Activated CD4-positive, alpha-beta T cell treated with anti-CD3 and anti-CD28 coated beads for 4 hours (primary cell): ENCODE data around the gene CCDC74B.
"Not testable (repeated sequence)": the region's sequence is repeated elsewhere in the genome, so short reads cannot be mapped to it uniquely, and the experiment has no call there.

ENCODE experiments used
- DNase-seq, 2 donors: peaks; one replicate each; pipeline ENCODE4 v3.0.0-alpha.2; 2020

The CCDC74B gene

DNA sequence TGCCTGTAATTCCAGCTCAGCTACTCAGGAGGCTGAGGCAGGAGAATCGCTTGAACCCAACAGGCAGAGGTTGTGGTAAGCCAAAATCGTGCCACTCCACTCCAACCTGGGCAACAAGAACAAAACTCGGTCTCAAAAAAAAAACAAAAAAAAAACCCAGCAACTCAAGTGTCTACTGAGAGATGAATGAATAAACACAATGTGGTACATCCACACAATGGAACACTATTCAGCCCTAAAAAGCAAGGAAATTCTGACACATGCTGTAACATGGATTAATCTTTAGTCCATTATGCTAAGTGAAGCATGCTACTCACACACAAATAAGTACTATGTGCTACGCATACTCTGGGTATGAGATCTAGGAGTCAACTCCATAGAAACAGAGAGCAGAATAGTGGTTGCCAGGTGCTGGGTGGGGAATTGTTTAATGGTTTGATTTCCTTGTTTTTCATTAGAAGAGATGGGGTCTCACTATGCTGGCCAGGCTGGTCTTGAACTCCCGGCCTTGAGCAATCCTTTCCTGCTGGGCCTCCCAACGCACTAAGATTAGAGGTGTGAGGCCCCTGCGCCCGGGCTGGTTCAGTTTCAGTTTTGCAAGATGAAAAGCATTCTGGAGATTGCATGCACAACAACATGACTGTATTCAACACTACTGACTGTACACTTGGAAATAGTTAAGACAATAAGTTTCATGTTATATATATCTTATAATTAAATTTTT is 20.5 kb upstream of the CCDC74B start:
- no peak for DNase-seq

- no peak for DNase-seq
Observed at GRCh38 chr2:130162968-130163367, 18.1 kb upstream of the CCDC74B start.

DNA sequence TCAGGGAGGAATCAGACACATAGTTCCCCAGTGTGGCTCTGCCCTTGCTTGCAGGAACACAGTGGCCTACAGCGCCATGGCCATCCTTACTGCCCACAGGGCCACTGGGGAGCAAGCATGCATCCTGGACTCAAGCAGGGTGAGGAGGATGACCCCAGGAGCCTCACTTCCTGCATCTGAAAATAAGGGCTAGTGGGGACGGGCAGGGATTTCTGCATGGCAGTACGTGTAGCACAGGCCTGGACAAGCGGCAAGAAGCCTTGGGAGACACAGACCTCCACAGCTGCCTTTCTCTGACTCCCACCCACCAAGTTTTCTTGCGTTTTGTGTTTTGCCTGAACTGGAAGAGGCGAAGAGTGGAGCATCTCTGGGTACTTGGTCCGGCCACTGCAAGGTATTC is 17.6 kb upstream of the CCDC74B start:
- DNase-seq = not testable (repeated sequence)

DNA sequence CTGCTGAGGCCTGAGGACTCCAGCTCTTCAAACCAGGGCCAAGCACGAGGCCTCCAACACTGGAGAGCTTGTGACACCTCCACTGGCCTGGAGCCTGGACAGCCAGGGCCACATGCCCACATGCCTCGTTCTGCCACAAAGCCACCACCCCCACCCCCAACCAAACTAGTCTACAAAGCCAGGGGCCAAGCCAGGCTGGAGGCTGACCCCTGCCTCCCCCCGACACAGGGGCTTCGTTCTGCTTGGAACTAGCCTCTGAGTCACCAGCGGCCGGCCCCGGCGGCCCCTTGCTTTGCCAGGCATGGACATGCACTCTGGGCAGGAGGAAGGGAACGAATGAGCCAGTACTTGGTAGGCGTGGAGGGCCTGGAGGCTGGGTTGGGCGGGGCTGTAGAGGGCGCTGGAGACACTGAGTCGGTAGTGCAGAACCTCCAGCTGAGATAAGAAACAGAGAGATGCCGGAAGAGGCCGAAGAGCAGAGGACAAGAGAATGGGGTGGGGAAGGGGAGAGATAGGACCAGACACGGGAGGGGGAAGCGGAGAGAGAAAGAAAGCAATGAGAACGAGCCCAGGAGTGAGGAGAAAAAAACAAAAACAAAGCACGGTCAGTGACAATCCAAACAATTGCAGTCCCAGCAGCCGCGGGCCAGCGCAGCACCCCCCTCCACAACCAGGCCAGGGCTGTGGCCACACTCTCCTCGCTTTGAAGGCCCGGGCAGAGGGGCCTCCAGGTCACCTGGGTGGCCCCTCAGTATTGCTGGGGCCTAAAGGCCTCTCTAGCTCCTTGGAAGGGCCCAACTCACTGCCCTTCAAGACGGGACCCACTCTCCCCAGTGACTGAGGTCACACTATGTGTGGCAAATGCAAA is 16.2 kb upstream of the CCDC74B start:
- DNase-seq = not testable (repeated sequence)

GRCh38 chr2:130160131-130160530 is 15.2 kb upstream of the CCDC74B start:
- DNase-seq = no peak

DNA sequence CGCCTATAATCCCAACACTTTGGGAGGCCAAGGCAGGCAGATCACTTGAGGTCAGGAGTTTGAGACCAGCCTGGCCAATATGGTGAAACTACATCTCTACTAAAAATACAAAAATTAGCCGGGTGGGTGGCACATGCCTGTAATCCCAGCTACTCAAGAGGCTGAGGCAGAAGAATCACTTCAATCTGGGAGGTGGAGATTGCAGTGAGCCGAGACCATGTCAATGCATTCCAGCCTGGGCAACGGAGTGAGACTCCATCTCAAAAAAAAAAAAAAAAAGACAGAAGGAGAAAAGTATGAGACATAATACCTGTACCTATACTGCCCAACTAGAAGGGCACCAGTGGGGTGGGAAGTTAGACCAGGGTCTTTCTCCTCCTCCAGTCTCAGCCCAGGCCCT is 14.5 kb upstream of the CCDC74B start:
- not testable (repeated sequence) for DNase-seq

- no peak for DNase-seq
Observed at GRCh38 chr2:130158631-130159030, 13.7 kb upstream of the CCDC74B start.

DNA sequence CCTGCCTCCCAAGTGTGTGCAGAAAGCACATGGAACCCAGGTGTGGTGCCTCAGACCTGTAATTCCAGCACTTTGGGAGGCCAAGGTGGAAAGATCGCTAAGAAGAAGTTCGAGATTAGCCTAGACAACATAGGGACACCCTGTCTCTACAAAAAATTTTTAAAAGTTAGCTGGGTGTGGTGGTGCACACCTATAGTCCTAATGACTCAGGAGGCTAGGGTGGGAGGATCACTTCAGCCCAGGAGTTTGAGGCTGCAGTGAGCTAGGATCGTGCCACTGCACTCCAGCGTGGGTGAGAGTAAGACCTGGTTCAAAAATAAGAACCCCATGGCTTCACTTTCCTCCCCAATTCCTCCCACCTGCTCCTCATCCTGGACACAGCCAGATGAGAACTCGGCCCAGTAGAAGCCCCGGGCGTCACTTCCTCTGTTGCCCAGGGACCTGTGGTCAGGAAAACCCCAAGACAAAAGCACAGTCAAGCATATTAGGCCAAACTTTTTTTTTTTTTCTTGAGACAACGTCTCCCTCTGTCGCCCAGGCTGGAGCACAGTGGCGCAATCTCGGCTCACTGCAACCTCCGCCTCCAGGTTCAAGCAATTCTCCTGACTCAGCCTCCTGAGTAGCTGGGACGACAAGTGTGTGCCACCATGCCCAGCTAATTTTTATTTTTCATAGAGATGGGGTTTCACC is 13.1 kb upstream of the CCDC74B start:
- DNase-seq = not testable (repeated sequence)

DNA sequence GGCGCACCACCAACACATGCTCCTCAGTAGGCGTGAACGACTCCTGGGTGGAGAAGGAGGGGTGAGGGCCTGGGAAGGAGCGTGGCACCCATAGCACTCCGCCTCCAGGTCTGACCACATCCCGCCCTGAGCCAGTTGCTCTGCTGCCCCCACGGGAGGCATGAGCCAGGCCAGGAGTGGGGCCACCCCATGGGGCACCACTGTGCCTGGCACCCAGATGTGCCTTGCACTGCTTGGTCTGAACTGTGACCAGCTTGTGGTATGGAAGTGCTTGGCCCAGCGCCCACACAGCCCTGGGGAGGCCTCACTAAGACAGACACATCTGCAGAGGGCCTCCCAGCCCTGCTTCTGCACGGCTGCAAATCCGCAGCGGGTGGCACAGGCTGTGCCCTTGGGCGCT is 12.4 kb upstream of the CCDC74B start:
- not testable (repeated sequence) for DNase-seq

DNA sequence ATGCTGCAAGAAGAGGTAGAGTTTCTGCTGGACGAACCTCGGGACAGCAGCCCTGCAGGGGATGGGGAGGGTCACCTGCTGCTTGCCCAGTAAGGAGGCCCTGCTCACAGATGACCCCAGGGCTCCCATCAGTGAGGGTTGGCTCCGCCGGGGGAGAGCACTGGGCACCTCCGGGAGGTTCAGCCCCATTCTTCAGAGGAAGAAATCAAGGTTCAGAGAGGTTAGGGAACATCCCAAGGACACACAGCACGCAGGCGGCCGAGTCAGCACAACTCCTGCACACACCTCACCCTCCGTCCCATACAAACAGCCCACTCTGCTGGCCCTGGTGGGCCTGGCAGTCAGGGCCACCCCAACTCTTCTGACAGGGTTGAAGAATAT is 11.7 kb upstream of the CCDC74B start:
- DNase-seq = no peak

GRCh38 chr2:130155956-130156623 is 11.2 kb upstream of the CCDC74B start:
- not testable (repeated sequence) for DNase-seq

GRCh38 chr2:130154773-130155765 is 10.2 kb upstream of the CCDC74B start:
- DNase-seq = no peak

- DNase-seq = not testable (repeated sequence)
Observed at GRCh38 chr2:130154423-130154770, 9.5 kb upstream of the CCDC74B start.

GRCh38 chr2:130153721-130154422 is 9.0 kb upstream of the CCDC74B start:
- DNase-seq = not testable (repeated sequence)

DNA sequence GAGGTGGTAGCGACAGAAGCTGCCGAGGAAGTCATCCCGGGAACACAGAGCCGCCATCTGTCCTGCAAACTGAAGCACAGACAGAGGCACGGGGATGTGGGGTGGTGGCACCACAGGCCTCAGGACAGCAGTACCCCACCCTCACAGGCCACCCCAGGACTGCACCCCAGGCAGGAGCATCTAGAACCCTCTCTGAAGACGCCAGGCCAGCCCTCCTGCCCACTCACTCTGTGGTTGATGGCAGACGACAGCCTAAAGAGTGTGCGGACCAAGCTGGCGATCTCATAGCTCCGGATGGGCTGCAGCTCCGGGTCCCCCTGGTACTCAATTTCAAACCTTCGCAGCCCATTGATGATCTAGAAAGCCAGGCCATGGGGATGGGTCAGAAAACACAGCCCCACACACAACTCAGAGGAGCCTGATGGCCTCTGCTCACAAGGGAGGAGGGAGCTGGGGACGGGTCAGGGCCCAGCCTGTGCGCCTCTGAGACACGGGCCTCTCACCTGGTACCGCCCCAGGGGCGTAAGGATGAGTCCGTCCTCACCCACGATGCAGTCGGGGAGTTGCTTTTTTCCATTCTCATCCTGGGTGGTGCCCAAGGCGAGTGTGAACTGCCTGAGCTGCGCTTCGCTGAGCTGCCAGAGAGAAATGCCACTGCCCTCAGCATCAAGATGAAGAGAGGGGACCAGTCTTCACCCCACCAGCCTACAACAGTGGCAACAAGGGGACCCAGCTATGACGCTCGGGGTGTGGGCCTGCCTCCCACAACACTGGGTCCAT is 8.1 kb upstream of the CCDC74B start:
- no peak for DNase-seq

- DNase-seq = not testable (repeated sequence)
Observed at GRCh38 chr2:130152136-130152815, 7.4 kb upstream of the CCDC74B start.

GRCh38 chr2:130151145-130151512 is 6.2 kb upstream of the CCDC74B start:
- DNase-seq = not testable (repeated sequence)

DNA sequence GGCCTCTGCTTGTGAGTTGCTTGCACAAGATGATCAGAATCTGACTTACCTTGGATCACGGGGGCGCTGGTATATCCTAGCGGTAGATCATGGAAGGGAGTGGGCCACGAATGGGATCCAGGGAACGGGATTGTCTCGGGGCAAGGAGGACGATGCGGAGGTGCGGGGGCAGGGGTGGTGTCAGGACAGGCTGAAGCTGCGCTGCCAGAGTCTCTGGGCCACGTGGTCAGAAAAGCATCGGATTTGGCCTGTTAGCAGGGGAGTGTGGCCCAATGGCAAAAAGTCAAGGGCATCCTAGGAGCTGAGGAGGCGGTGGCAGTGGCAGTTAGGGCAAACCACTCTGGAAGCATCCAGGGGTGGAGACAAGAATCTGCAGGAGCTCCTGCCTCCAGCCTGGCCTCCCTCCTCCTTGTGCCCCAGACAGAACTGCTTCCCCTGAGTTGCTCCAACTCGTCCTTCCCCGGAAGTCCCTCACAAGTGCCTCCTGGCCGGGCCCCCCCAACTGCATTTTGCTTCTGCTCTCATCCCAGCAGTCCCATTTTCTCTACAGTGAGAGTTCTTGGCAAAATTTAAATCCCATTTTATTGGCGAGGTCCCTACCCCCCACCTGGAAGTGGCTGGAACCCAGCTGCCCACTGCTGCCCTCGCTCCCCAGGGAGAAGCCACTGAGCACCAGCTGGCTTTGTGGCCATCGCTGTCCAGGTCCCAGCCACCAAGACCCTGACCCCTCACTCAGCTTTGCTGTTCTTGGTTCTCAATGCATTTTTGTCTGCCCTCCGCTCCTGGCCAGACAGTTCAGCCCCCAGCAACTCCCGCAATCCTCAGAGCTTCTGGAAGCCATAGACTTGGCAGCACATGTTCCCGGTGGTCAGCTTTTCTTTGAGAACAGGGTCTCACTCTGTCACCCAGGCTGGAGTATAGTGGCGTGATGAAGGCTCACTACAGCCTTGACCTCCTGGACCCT is 5.6 kb upstream of the CCDC74B start:
- no peak for DNase-seq
